DMS53 treated with DMSO at 0.1 percent for 48 hours (cell line): ENCODE results near the gene TFEC.
"Not testable (repeated sequence)": the region's sequence is repeated elsewhere in the genome, so short reads cannot be mapped to it uniquely, and the experiment has no call there.

ENCODE experiments used
- DNase-seq: peaks from one replicate; lab custom pipeline; 2025; ENCODE audit not compliant: unreplicated experiment; lab: John Stamatoyannopoulos, UW

Gene TFEC

GRCh38 chr7:116030651-116031276 lies at the start of gene TFEC:
TSS of gene TFEC (minus strand) at chr7:116030763. CDS start at chr7:115984441, 46,322 bp downstream.
- no peak for DNase-seq

- no peak for DNase-seq
These were observed 45.0 kb upstream of the TFEC start for GRCh38 chr7:116075351-116076145.

- no peak for DNase-seq
These were observed 41.1 kb upstream of the TFEC start for GRCh38 chr7:116071629-116072028.

- no peak for DNase-seq
These were observed 33.6 kb upstream of the TFEC start for GRCh38 chr7:116064179-116064578.

- no peak for DNase-seq
These were observed 32.1 kb upstream of the TFEC start for GRCh38 chr7:116062666-116063065.

GRCh38 chr7:116052006-116052405 lies 21.4 kb upstream of the TFEC start:
- no peak for DNase-seq

GRCh38 chr7:116047261-116047660 lies 16.7 kb upstream of the TFEC start:
- DNase-seq: not testable (repeated sequence)

- no peak for DNase-seq
These were observed 15.0 kb upstream of the TFEC start for GRCh38 chr7:116045532-116045931.

GRCh38 chr7:116041615-116042014 lies 11.1 kb upstream of the TFEC start:
- no peak for DNase-seq

- no peak for DNase-seq
These were observed 6.8 kb upstream of the TFEC start for GRCh38 chr7:116037401-116037800.

- DNase-seq: no peak
These were observed 3.8 kb upstream of the TFEC start for GRCh38 chr7:116034411-116034810.

- DNase-seq: no peak
These were observed 2.3 kb upstream of the TFEC start for GRCh38 chr7:116032886-116033285.

GRCh38 chr7:116028787-116029186 lies 1.8 kb downstream of the TFEC start:
- no peak for DNase-seq

- no peak for DNase-seq
These were observed 2.8 kb downstream of the TFEC start for GRCh38 chr7:116027786-116028185.

GRCh38 chr7:116024826-116025809 lies 5.4 kb downstream of the TFEC start:
- DNase-seq: peak; percentile 12

- DNase-seq: no peak
These were observed 9.3 kb downstream of the TFEC start for GRCh38 chr7:116021237-116021636.

GRCh38 chr7:116018731-116019130 lies 11.8 kb downstream of the TFEC start:
- DNase-seq: no peak

GRCh38 chr7:116013675-116014074 lies 16.9 kb downstream of the TFEC start:
- DNase-seq: no peak

- no peak for DNase-seq
These were observed 19.0 kb downstream of the TFEC start for GRCh38 chr7:116011584-116011983.

- DNase-seq: not testable (repeated sequence)
These were observed 25.8 kb downstream of the TFEC start for GRCh38 chr7:116004762-116005161.

- DNase-seq: no peak
These were observed 33.3 kb downstream of the TFEC start for GRCh38 chr7:115997221-115997620.
